ENCODE results near the gene TMEM126A. TPM values are rescaled to one million over a fixed set of nuclear protein-coding genes. Genes with fewer than 3 reads are reported as not detected.

Gene TMEM126A
- total RNA-seq, 2 donors from 2014 or later, result 26.3 to 26.7 TPM

- Histone ChIP-seq H3K9me3 (ENCODE audit: control insufficient read depth, low read length) (no peaks in the 10 kb centered on the region), H3K27me3 (ENCODE audit: control insufficient read depth, insufficient read depth, low read length, poor library complexity, severe bottlenecking) (no peaks in the 10 kb centered on the region), H3K27ac (ENCODE audit: low read depth, low read length) (no peak overlapping the region), H3K4me1 (ENCODE audit: control insufficient read depth, insufficient read depth, low read length) (no peaks in the 10 kb centered on the region), H3K9ac (ENCODE audit: extremely low read depth, low read length, poor library complexity, severe bottlenecking) (no peak overlapping the region), H3K36me3 (ENCODE audit: control insufficient read depth, insufficient read depth, low read length) (no peaks in the 10 kb centered on the region), H3K4me3 (ENCODE audit: low read length) (no peak overlapping the region)
- Mint-ChIP-seq H3K9me3 (no peaks in the 10 kb centered on the region), H3K27ac (no peak overlapping the region), H3K27me3 (ENCODE audit: insufficient read depth) (no peaks in the 10 kb centered on the region), H3K4me1 (peaks cover 7% of the 10 kb centered on the region), H3K36me3 (ENCODE audit: low read depth) (no peaks in the 10 kb centered on the region), H3K4me3 (no peak overlapping the region)
- DNase-seq, result no peak
- 90% methylated on average over 2 of the region's 2 CpGs; no CpG with 5 or more reads in 1 of the 2 experiments for WGBS, 2 experiments (ENCODE audit: insufficient coverage in 1 of 2, insufficient read length in 1 of 2)
- TF ChIP-seq CTCF (conservative IDR thresholded peaks at IDR 0.05), result no peak
Measured at GRCh38 chr11:85697747-85698146, 50.0 kb downstream of the TMEM126A start.

- no peak for DNase-seq
- H3K36me3 ChIP-seq (ENCODE audit: control insufficient read depth, insufficient read depth, low read length), result no peaks in the 10 kb centered on the region
- no peak overlapping the region for H3K27ac Mint-ChIP-seq
- no peaks in the 10 kb centered on the region for H3K9me3 Mint-ChIP-seq
- no peak overlapping the region for H3K27ac ChIP-seq (ENCODE audit: low read depth, low read length)
- no peak overlapping the region for H3K9ac ChIP-seq (ENCODE audit: extremely low read depth, low read length, poor library complexity, severe bottlenecking)
- no peak overlapping the region for H3K4me3 ChIP-seq (ENCODE audit: low read length)
- H3K36me3 Mint-ChIP-seq (ENCODE audit: low read depth), result no peaks in the 10 kb centered on the region
- TF ChIP-seq CTCF (conservative IDR thresholded peaks at IDR 0.05), result no peak
- no peaks in the 10 kb centered on the region for H3K27me3 ChIP-seq (ENCODE audit: control insufficient read depth, insufficient read depth, low read length, poor library complexity, severe bottlenecking)
- peaks cover 7% of the 10 kb centered on the region for H3K4me1 Mint-ChIP-seq
- H3K27me3 Mint-ChIP-seq (ENCODE audit: insufficient read depth), result no peaks in the 10 kb centered on the region
- no peaks in the 10 kb centered on the region for H3K4me1 ChIP-seq (ENCODE audit: control insufficient read depth, insufficient read depth, low read length)
- H3K4me3 Mint-ChIP-seq, result no peak overlapping the region
- H3K9me3 ChIP-seq (ENCODE audit: control insufficient read depth, low read length), result no peaks in the 10 kb centered on the region
- WGBS, 2 experiments (ENCODE audit: insufficient coverage in 1 of 2, insufficient read length in 1 of 2), result 100% methylated on average over 1 of the region's 1 CpG
Measured at GRCh38 chr11:85698195-85698594, 50.4 kb downstream of the TMEM126A start.

- H3K9me3 ChIP-seq (ENCODE audit: control insufficient read depth, low read length), result no peaks in the 10 kb centered on the region
- H3K36me3 Mint-ChIP-seq (ENCODE audit: low read depth), result no peaks in the 10 kb centered on the region
- no peaks in the 10 kb centered on the region for H3K27me3 ChIP-seq (ENCODE audit: control insufficient read depth, insufficient read depth, low read length, poor library complexity, severe bottlenecking)
- H3K27ac ChIP-seq (ENCODE audit: low read depth, low read length), result no peak overlapping the region
- H3K9me3 Mint-ChIP-seq, result no peaks in the 10 kb centered on the region
- no peaks in the 10 kb centered on the region for H3K27me3 Mint-ChIP-seq (ENCODE audit: insufficient read depth)
- H3K27ac Mint-ChIP-seq, result no peak overlapping the region
- no peak overlapping the region for H3K4me3 ChIP-seq (ENCODE audit: low read length)
- no peak overlapping the region for H3K9ac ChIP-seq (ENCODE audit: extremely low read depth, low read length, poor library complexity, severe bottlenecking)
- no peaks in the 10 kb centered on the region for H3K36me3 ChIP-seq (ENCODE audit: control insufficient read depth, insufficient read depth, low read length)
- TF ChIP-seq CTCF (conservative IDR thresholded peaks at IDR 0.05), result no peak
- no peak for DNase-seq
- H3K4me1 ChIP-seq (ENCODE audit: control insufficient read depth, insufficient read depth, low read length), result no peaks in the 10 kb centered on the region
- no peak overlapping the region for H3K4me3 Mint-ChIP-seq
- peaks cover 7% of the 10 kb centered on the region for H3K4me1 Mint-ChIP-seq
- 87 to 93% methylated on average over 2 of the region's 2 CpGs for WGBS, 2 experiments (ENCODE audit: insufficient coverage in 1 of 2, insufficient read length in 1 of 2)
Measured at GRCh38 chr11:85699957-85700741, 52.4 kb downstream of the TMEM126A start.

Measured in endodermal cell (in vitro differentiated cells).